Activated T-cell treated with anti-CD3 and anti-CD28 coated beads, Interleukin-2, amount 50 U/mL, for 24 hours (primary cell): ENCODE measurements around the gene DNAJC30.
"Not testable (repeated sequence)": the region's sequence is repeated elsewhere in the genome, so short reads cannot be mapped to it uniquely, and the experiment has no call there.

Experiments
- DNase-seq: peaks from one replicate; pipeline ENCODE4 v3.0.0-alpha.2; 2020
- H3K27ac Mint-ChIP-seq: 2 replicates; pipeline ENCODE4 v1.8.0; 2020; ENCODE audit warnings: mild to moderate bottlenecking, mixed read lengths
- H3K27me3 Mint-ChIP-seq: 2 replicates; pipeline ENCODE4 v1.8.0; 2020; ENCODE audit warnings: mixed read lengths
- H3K36me3 Mint-ChIP-seq: 2 replicates; pipeline ENCODE4 v1.8.0; 2020; ENCODE audit warnings: low read depth, mixed read lengths
- H3K4me1 Mint-ChIP-seq: 2 replicates; pipeline ENCODE4 v1.8.0; 2020; ENCODE audit warnings: low read depth, mixed read lengths
- H3K4me3 Mint-ChIP-seq: 2 replicates; pipeline ENCODE4 v1.8.0; 2020; ENCODE audit warnings: mild to moderate bottlenecking, moderate library complexity, mixed read lengths
- H3K9me3 Mint-ChIP-seq: 2 replicates; pipeline ENCODE4 v1.8.0; 2020; ENCODE audit warnings: mixed read lengths

Gene DNAJC30

GRCh38 chr7:73660594-73660993 is 22.7 kb downstream of the DNAJC30 start:
- not testable (repeated sequence) for H3K27ac Mint-ChIP-seq, DNase-seq, H3K36me3 Mint-ChIP-seq, H3K4me1 Mint-ChIP-seq, H3K9me3 Mint-ChIP-seq, H3K4me3 Mint-ChIP-seq
- H3K27me3 Mint-ChIP-seq: peaks cover 32% of the 10 kb centered on the region

GRCh38 chr7:73659983-73660382 is 23.3 kb downstream of the DNAJC30 start:
- no peaks in the 10 kb centered on the region for H3K36me3 Mint-ChIP-seq
- DNase-seq: no peak
- no peaks in the 10 kb centered on the region for H3K4me1 Mint-ChIP-seq
- H3K27me3 Mint-ChIP-seq: peaks cover 29% of the 10 kb centered on the region
- H3K9me3 Mint-ChIP-seq: peaks cover 5% of the 10 kb centered on the region
- H3K4me3 Mint-ChIP-seq: no peak overlapping the region
- H3K27ac Mint-ChIP-seq: no peak overlapping the region

DNA sequence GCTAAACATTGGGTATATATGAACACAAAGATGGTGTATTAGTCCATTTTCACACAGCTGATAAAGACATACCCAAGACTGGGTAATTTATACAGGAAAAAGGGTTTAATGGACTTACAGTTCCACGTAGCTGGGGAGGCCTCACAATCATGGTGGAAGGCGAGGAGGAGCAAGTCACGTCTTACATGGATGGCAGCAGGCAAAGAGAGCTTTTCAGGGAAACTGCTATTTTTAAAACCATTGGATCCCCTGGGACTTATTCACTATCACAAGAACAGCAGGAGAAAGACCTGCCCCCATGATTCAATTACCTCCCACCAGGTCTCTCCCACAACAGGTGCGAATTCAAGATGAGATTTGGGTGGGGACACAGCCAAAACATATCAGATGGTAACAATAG is 27.9 kb downstream of the DNAJC30 start:
- not testable (repeated sequence) for H3K4me1 Mint-ChIP-seq, H3K36me3 Mint-ChIP-seq, H3K4me3 Mint-ChIP-seq, H3K27ac Mint-ChIP-seq, H3K9me3 Mint-ChIP-seq, DNase-seq
- peaks cover 28% of the 10 kb centered on the region for H3K27me3 Mint-ChIP-seq

- Mint-ChIP-seq H3K27ac (no peak overlapping the region), H3K9me3 (no peaks in the 10 kb centered on the region), H3K4me1 (peaks cover 7% of the 10 kb centered on the region), H3K4me3 (no peak overlapping the region), H3K27me3 (peaks cover 52% of the 10 kb centered on the region), H3K36me3 (no peaks in the 10 kb centered on the region)
- no peak for DNase-seq
Measured at GRCh38 chr7:73652541-73652949, 30.7 kb downstream of the DNAJC30 start.

DNA sequence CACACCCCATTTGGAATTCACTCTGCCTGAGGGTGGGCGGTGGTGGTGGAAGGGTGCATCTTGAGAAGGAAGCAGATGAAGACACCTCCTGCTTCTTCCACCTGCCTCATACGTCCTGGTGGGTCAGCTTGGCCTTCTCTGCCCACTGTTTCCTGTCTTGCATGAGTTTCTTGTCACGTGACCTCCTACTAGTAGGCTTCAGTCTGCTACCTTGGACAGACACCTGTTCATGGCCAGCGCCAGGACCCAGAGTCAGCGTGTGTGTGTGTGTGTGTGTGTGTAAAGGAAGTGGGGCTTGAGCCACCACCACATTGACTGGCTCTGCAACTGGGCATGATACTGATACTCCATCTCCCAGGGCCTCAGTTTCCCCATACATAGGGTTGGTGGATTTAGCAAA is 32.7 kb downstream of the DNAJC30 start:
- peaks cover 7% of the 10 kb centered on the region for H3K4me1 Mint-ChIP-seq

GRCh38 chr7:73649576-73649975 is 33.7 kb downstream of the DNAJC30 start:
- H3K9me3 Mint-ChIP-seq: no peaks in the 10 kb centered on the region
- no peak overlapping the region for H3K4me3 Mint-ChIP-seq
- DNase-seq: no peak
- H3K27ac Mint-ChIP-seq: no peak overlapping the region
- H3K27me3 Mint-ChIP-seq: peaks cover 76% of the 10 kb centered on the region
- H3K36me3 Mint-ChIP-seq: no peaks in the 10 kb centered on the region
- peaks cover 7% of the 10 kb centered on the region for H3K4me1 Mint-ChIP-seq

More for the DNA sequence above, 32.7 kb downstream of the DNAJC30 start:
- Mint-ChIP-seq H3K4me3 (no peak overlapping the region), H3K27ac (no peak overlapping the region), H3K9me3 (no peaks in the 10 kb centered on the region), H3K27me3 (peaks cover 70% of the 10 kb centered on the region), H3K36me3 (no peaks in the 10 kb centered on the region)
- DNase-seq: no peak

DNA sequence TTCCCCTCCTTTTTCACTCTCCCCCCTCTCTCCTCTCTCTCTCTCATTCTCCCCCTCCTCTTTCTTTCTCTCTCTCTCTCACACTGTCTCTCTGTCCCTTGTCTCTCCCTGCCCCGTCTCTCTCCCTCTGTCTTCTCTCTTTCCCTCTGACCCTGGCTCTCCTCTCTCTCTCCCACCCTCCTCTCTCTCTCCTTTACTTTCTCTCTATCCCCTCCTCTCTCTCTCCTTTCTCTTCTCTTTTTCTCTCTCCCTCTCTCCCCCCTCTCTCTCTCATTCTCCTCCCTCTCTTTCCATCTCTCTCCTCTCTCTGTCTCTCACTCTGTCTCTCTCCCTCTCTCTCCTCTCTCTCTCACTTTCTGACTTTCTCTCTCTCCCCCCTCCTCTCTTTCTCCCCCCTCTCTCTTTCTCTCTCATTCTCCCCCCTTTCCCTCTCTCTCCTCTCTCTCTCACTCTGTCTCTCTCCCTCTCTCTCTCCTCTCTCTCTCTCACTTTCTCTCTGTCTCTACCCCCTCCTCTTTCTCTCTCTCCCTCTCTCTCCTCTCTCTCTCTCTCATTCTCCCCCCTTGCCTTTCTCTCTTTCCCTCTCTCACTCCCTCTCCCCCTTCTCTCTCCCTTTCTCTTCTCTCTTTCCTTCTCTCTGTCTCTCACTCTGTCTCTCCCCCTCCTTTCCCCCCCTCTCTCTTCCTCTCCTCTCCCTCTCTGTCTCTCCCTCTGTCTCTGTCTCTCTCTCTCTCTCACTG is 34.5 kb downstream of the DNAJC30 start:
- peaks cover 79% of the 10 kb centered on the region for H3K27me3 Mint-ChIP-seq
- H3K9me3 Mint-ChIP-seq: no peaks in the 10 kb centered on the region
- H3K36me3 Mint-ChIP-seq: no peaks in the 10 kb centered on the region
- peaks cover 7% of the 10 kb centered on the region for H3K4me1 Mint-ChIP-seq
- no peak overlapping the region for H3K27ac Mint-ChIP-seq
- no peak overlapping the region for H3K4me3 Mint-ChIP-seq
- no peak for DNase-seq

DNA sequence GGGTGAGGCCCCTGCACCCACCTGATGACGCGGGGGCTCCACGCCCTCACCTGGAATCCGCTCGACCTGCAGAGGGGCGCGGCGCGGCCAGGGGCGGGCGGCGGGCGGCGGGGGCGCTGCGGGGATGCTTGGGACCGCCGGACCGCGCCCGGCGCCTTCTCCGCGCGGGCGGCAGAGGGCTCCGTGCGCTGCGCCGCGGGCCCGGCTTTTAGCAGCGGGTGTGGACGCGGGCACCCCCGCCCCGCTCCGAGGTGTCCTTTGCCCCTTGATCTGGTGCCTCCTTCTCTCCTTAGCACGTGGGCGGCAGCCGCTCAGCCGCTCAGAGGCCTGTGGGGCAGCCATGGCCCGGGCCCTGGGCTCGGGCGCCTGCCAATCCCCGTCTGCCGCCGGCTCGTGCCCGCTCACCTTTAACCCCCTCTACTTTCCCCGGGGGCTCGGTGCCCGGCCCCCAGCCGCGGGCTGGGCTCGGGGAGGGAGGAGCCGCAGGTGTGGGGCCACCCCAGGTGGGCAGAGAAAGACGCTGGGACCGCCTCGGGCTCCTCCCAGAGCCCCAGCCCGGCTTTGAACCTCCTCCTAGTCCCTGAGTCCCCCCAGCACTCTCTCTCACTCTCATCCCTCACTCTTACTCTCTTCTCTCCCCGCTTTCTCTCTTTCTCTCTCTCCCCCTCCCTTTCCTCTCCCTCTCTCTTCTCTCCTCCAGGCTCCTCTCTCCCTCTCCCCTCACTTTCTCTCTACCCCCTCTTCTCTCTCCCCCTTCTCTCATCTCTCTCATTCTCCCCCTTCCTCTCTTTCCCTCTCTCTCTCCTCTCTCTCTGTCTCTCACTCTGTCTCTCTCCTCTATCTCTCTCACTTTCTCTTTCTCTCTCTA is 35.3 kb downstream of the DNAJC30 start:
- Mint-ChIP-seq H3K27ac (no peak overlapping the region), H3K4me3 (peak overlapping the region; percentile 39), H3K4me1 (peaks cover 7% of the 10 kb centered on the region), H3K27me3 (peaks cover 78% of the 10 kb centered on the region), H3K9me3 (no peaks in the 10 kb centered on the region), H3K36me3 (no peaks in the 10 kb centered on the region)
- DNase-seq: peak; percentile 61

- no peaks in the 10 kb centered on the region for H3K36me3 Mint-ChIP-seq
- peaks cover 7% of the 10 kb centered on the region for H3K4me1 Mint-ChIP-seq
- no peaks in the 10 kb centered on the region for H3K9me3 Mint-ChIP-seq
- H3K27me3 Mint-ChIP-seq: peaks cover 76% of the 10 kb centered on the region
- no peak overlapping the region for H3K4me3 Mint-ChIP-seq
- DNase-seq: no peak
- no peak overlapping the region for H3K27ac Mint-ChIP-seq
Measured at GRCh38 chr7:73646785-73647724, 36.2 kb downstream of the DNAJC30 start.

DNA sequence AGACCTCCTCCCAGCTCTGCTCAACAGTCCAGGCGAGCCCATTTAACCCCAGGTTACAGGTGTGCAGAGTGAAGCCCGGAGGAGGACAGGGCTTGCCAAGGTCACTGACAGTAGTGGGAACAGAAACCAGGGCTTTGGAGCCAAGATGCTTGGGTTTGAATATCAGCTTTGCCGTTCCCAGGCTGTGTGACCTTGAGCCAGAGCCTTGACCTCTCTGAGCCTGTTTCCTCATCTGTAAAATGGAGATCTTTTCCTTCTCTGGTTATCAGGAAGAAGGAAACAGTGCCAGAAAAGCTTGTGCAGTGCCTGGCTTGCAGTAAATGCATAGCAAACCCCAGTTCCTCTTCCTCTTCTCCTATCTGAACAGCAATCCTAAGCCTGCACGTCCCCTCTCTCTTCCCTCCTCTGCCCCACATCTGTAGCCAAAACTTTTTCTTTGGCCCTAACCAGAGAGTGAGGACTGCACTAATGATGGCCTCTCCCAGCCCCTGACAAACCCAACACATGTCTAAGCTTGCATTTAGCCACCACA is 37.5 kb downstream of the DNAJC30 start:
- no peak for DNase-seq
- no peaks in the 10 kb centered on the region for H3K9me3 Mint-ChIP-seq
- H3K4me3 Mint-ChIP-seq: no peak overlapping the region
- peaks cover 67% of the 10 kb centered on the region for H3K27me3 Mint-ChIP-seq
- no peaks in the 10 kb centered on the region for H3K36me3 Mint-ChIP-seq
- H3K4me1 Mint-ChIP-seq: peaks cover 7% of the 10 kb centered on the region
- no peak overlapping the region for H3K27ac Mint-ChIP-seq

DNA sequence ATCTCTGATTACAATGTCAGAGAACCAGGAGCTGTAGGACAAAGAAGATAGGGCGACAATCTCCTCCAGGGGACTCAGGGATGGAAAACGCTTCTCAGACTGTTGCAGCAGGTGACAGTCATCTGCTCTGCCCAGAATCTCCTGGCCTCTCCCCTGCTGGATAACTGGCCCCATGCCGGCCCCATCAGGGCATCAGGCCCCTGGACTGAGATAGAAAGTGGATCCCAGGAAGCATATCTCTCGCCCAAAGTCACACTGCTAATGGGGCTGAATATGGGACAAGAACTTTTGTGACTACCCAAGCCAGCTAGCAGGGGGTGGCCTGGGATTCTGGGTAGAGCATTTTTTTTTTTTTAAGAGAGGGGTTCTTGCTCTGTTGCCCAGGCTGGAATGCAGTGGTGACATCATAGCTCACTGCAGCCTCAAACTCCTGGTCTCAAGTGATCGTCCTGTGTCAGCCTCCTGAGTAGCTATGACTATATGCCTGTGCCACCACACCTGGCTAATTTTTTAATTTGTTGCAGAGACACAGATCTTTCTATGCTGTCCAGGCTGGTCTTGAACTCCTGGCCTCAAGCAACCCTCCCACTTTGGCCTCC is 38.5 kb downstream of the DNAJC30 start:
- no peak for DNase-seq
- no peak overlapping the region for H3K4me3 Mint-ChIP-seq
- H3K27ac Mint-ChIP-seq: no peak overlapping the region
- no peaks in the 10 kb centered on the region for H3K36me3 Mint-ChIP-seq
- H3K27me3 Mint-ChIP-seq: peaks cover 58% of the 10 kb centered on the region
- peaks cover 7% of the 10 kb centered on the region for H3K4me1 Mint-ChIP-seq
- no peaks in the 10 kb centered on the region for H3K9me3 Mint-ChIP-seq

- H3K27ac Mint-ChIP-seq: no peak overlapping the region
- H3K4me3 Mint-ChIP-seq: no peak overlapping the region
- no peaks in the 10 kb centered on the region for H3K9me3 Mint-ChIP-seq
- H3K36me3 Mint-ChIP-seq: no peaks in the 10 kb centered on the region
- H3K27me3 Mint-ChIP-seq: peaks cover 39% of the 10 kb centered on the region
- H3K4me1 Mint-ChIP-seq: no peaks in the 10 kb centered on the region
- no peak for DNase-seq
Measured at GRCh38 chr7:73642834-73643233, 40.4 kb downstream of the DNAJC30 start.

GRCh38 chr7:73638911-73639310 is 44.3 kb downstream of the DNAJC30 start:
- peaks cover 24% of the 10 kb centered on the region for H3K27me3 Mint-ChIP-seq
- H3K36me3 Mint-ChIP-seq: no peaks in the 10 kb centered on the region
- DNase-seq: no peak
- H3K4me3 Mint-ChIP-seq: no peak overlapping the region
- peaks cover 4% of the 10 kb centered on the region for H3K4me1 Mint-ChIP-seq
- no peak overlapping the region for H3K27ac Mint-ChIP-seq
- no peaks in the 10 kb centered on the region for H3K9me3 Mint-ChIP-seq
